ENCODE results near the gene OR8D2.

DNA sequence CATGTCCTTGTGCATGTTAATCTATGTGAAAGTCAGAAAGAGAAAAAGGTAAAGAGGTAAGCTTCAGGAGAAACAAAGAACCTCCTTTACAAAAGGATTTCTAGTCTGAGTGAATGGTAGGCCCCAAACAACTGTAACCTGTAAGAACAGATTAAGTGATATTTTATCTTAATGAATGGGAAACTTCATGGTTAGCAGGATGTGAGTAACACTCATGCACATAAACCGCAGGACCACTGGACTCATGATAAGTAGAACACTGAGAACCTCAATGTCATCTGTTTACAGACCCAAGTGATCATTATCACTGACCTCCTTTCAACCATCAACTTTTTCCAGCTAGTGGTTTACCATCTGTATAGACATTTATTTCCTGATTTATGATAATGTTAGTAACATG is 43.9 kb downstream of the OR8D2 start:
- TF ChIP-seq CTCF (conservative IDR thresholded peaks at IDR 0.05) (no peak), ZFX (IDR thresholded peaks at IDR 0.05) (no peak)

All from C4-2B (cell line).